Measurements from ENCODE around the gene CSDE1. TPM values are rescaled to one million over a fixed set of nuclear protein-coding genes. Genes with fewer than 3 reads are reported as not detected.

The CSDE1 gene
- total RNA-seq, 1 experiment from 2014 or later, result 536 TPM

- H3K27me3 ChIP-seq (ENCODE audit: insufficient read depth, low read depth), result 0 out of 2 replicates have a peak, but pooled peaks cover 12% of the 10 kb centered on the region
- TF ChIP-seq EZH2 (IDR thresholded peaks at IDR 0.05; ENCODE audit: low read depth) (no peak), CTCF (conservative IDR thresholded peaks at IDR 0.05) (no peak)
- peaks cover 3% of the 10 kb centered on the region; the same call in 1 of the 2 replicates for H3K4me1 ChIP-seq (replicated peaks; ENCODE audit: insufficient read depth)
- H3K27ac ChIP-seq, result no peak overlapping the region
- H3K79me2 ChIP-seq (ENCODE audit: low read depth), result no peaks in the 10 kb centered on the region
- no peak overlapping the region for H3K4me3 ChIP-seq
- H2AFZ ChIP-seq, result no peak overlapping the region
- no peak for DNase-seq
- no peaks in the 10 kb centered on the region for H3F3A ChIP-seq (ENCODE audit: insufficient read depth, low read depth)
- no peak overlapping the region for H3K4me2 ChIP-seq
- no peaks in the 10 kb centered on the region for H3K9me2 ChIP-seq (ENCODE audit: insufficient read depth)
- CTCF ChIA-PET, result no interaction called here
- POLR2A ChIA-PET (ENCODE audit: unreplicated experiment), result no interaction called here
- no peaks in the 10 kb centered on the region for H3K36me3 ChIP-seq (ENCODE audit: low read depth)
- H3K9me3 ChIP-seq (ENCODE audit: insufficient read depth, low read depth), result no peaks in the 10 kb centered on the region
- intact Hi-C loops (cut with micrococcal nuclease; ENCODE audit: unreplicated experiment), result no loop called here
- H4K20me1 ChIP-seq (ENCODE audit: insufficient read depth), result no peaks in the 10 kb centered on the region
- no TSS peak for BruUV-seq (replicated peaks)
These were observed 81.7 kb downstream of the CSDE1 start for GRCh38 chr1:114676115-114676514.

- POLR2A ChIA-PET (ENCODE audit: unreplicated experiment), result no interaction called here
- Histone ChIP-seq H3K4me2 (no peak overlapping the region), H3K4me1 (replicated peaks; ENCODE audit: insufficient read depth) (peaks cover 15% of the 10 kb centered on the region), H3K9me3 (ENCODE audit: insufficient read depth, low read depth) (no peaks in the 10 kb centered on the region), H3K4me3 (no peak overlapping the region), H4K20me1 (ENCODE audit: insufficient read depth) (no peaks in the 10 kb centered on the region), H3K27me3 (ENCODE audit: insufficient read depth, low read depth) (0 out of 2 replicates have a peak, but pooled peaks cover 9% of the 10 kb centered on the region), H3K36me3 (ENCODE audit: low read depth) (no peaks in the 10 kb centered on the region), H3K27ac (no peak overlapping the region), H3K79me2 (ENCODE audit: low read depth) (no peaks in the 10 kb centered on the region), H3F3A (ENCODE audit: insufficient read depth, low read depth) (peaks cover 4% of the 10 kb centered on the region; the same call in 1 of the 2 replicates), H3K9me2 (ENCODE audit: insufficient read depth) (no peaks in the 10 kb centered on the region), H2AFZ (no peak overlapping the region)
- no TSS peak for BruUV-seq (replicated peaks)
- DNase-seq, result no peak
- intact Hi-C loops (cut with micrococcal nuclease; ENCODE audit: unreplicated experiment), result loop anchor here (5.0 kb wide), 1 partner anchor 90 kb away; the partner anchor contains the start of gene BCAS2
- CTCF ChIA-PET, result interaction anchor here (0.6 kb wide), 1 partner anchor 724 kb away, joined by 4 read pairs; no protein-coding TSS in a partner anchor
- TF ChIP-seq CTCF (conservative IDR thresholded peaks at IDR 0.05) (no peak), EZH2 (IDR thresholded peaks at IDR 0.05; ENCODE audit: low read depth) (no peak)
These were observed 85.9 kb downstream of the CSDE1 start for GRCh38 chr1:114671939-114672275.

- no TSS peak for BruUV-seq (replicated peaks)
- Histone ChIP-seq H3K9me3 (ENCODE audit: insufficient read depth, low read depth) (no peaks in the 10 kb centered on the region), H4K20me1 (ENCODE audit: insufficient read depth) (no peaks in the 10 kb centered on the region), H3K9me2 (ENCODE audit: insufficient read depth) (no peaks in the 10 kb centered on the region), H3K4me1 (replicated peaks; ENCODE audit: insufficient read depth) (peaks cover 15% of the 10 kb centered on the region), H3F3A (ENCODE audit: insufficient read depth, low read depth) (peaks cover 4% of the 10 kb centered on the region; the same call in 1 of the 2 replicates), H3K36me3 (ENCODE audit: low read depth) (no peaks in the 10 kb centered on the region), H3K27me3 (ENCODE audit: insufficient read depth, low read depth) (0 out of 2 replicates have a peak, but pooled peaks cover 3% of the 10 kb centered on the region), H3K4me2 (peak overlapping the region; percentile 77), H3K27ac (0 out of 2 replicates have a peak overlapping the region, but pooled peaks have one; percentile 20), H3K4me3 (peak overlapping the region; percentile 40; the same call in 1 of the 2 replicates), H3K79me2 (ENCODE audit: low read depth) (no peaks in the 10 kb centered on the region), H2AFZ (no peak overlapping the region)
- intact Hi-C loops (cut with micrococcal nuclease; ENCODE audit: unreplicated experiment), result loop anchor here (5.0 kb wide), 1 partner anchor 89 kb away; the partner anchor contains the start of gene BCAS2
- ChIA-PET CTCF (interaction anchor here (0.6 kb wide), 1 partner anchor 723 kb away, joined by 4 read pairs; no protein-coding TSS in a partner anchor), POLR2A (ENCODE audit: unreplicated experiment) (interaction anchor here (0.6 kb wide), 1 partner anchor 49 kb away, joined by 4 read pairs; no protein-coding TSS in a partner anchor)
- peak in 1 of 2 experiments; percentile 56 for DNase-seq
- TF ChIP-seq CTCF (conservative IDR thresholded peaks at IDR 0.05) (peak; percentile 77), EZH2 (IDR thresholded peaks at IDR 0.05; ENCODE audit: low read depth) (no peak)
These were observed 86.5 kb downstream of the CSDE1 start for GRCh38 chr1:114671011-114671938.

Data from PC-9 (cell line).